ENCODE data around the gene TMEM182. TPM values are rescaled to one million over a fixed set of nuclear protein-coding genes. Genes with fewer than 3 reads are reported as not detected.
A peak's percentile ranks its signal among the peaks of the same experiment; 100 is the strongest.

Gene TMEM182
- total RNA-seq, 4 donors from 2014 or later, result under 0.01 to 3.5 (median 0.86) TPM

DNA sequence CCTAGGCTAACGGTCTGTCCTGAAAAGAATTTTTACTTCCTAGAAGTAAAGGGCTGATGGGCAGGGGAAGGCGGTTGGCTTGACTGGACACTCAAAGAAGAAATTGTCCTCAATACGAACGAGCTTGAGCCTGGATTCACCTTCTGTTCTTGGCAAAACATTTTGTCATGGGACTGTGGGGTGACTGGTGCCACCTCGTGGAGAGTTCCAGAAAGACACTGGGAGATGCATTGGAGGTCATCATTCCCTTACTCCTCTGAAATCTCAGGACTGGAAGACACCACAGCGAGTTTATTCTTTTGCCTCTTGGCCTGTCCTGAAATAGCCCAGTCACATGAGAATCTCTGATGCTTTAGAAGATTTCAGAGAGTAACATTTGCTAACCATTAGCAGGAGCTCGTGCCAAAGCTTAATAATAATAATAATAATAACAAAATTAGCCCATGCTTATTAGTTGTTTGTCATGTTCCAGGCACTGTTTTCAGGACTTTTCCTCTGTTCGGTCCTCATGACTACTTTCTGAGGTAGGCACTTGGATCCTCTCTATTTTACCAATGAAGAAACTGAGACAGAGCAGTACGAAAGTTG lies 44.5 kb downstream of the TMEM182 start:
- Histone ChIP-seq H3K36me3 (no peaks in the 10 kb centered on the region), H3K4me3 (no peak overlapping the region), H3K9me3 (no peaks in the 10 kb centered on the region), H3K27ac (no peak overlapping the region), H3K27me3 (no peaks in the 10 kb centered on the region), H3K4me1 (no peaks in the 10 kb centered on the region)
- intact Hi-C loops (cut with DNase I; ENCODE audit: low total_unique reads), result no loop called here
- TF ChIP-seq POLR2A (IDR thresholded peaks at IDR 0.05), result no peak
- TF ChIP-seq, protein P1, sequence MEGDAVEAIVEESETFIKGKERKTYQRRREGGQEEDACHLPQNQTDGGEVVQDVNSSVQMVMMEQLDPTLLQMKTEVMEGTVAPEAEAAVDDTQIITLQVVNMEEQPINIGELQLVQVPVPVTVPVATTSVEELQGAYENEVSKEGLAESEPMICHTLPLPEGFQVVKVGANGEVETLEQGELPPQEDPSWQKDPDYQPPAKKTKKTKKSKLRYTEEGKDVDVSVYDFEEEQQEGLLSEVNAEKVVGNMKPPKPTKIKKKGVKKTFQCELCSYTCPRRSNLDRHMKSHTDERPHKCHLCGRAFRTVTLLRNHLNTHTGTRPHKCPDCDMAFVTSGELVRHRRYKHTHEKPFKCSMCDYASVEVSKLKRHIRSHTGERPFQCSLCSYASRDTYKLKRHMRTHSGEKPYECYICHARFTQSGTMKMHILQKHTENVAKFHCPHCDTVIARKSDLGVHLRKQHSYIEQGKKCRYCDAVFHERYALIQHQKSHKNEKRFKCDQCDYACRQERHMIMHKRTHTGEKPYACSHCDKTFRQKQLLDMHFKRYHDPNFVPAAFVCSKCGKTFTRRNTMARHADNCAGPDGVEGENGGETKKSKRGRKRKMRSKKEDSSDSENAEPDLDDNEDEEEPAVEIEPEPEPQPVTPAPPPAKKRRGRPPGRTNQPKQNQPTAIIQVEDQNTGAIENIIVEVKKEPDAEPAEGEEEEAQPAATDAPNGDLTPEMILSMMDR (IDR thresholded peaks at IDR 0.05), result peak in 3 of 4 experiments; percentile 35 to 48 (median 40)
- DNase-seq, result peak; percentile 16 to 48

- Histone ChIP-seq H3K36me3 (no peaks in the 10 kb centered on the region), H3K27me3 (no peaks in the 10 kb centered on the region), H3K4me3 (no peak overlapping the region), H3K9me3 (no peaks in the 10 kb centered on the region), H3K27ac (no peak overlapping the region), H3K4me1 (no peaks in the 10 kb centered on the region)
- TF ChIP-seq, protein P1 (IDR thresholded peaks at IDR 0.05), result no peak
- TF ChIP-seq POLR2A (IDR thresholded peaks at IDR 0.05), result no peak
- DNase-seq, result no peak
- intact Hi-C loops (cut with DNase I; ENCODE audit: low total_unique reads), result no loop called here
Measured at GRCh38 chr2:102809291-102810189, 47.7 kb downstream of the TMEM182 start.

- Histone ChIP-seq H3K36me3 (no peaks in the 10 kb centered on the region), H3K27me3 (no peaks in the 10 kb centered on the region), H3K4me1 (no peaks in the 10 kb centered on the region), H3K9me3 (no peaks in the 10 kb centered on the region), H3K4me3 (no peak overlapping the region), H3K27ac (no peak overlapping the region)
- TF ChIP-seq, protein P1 (IDR thresholded peaks at IDR 0.05), result no peak
- TF ChIP-seq POLR2A (IDR thresholded peaks at IDR 0.05), result no peak
- DNase-seq, result no peak
- intact Hi-C loops (cut with DNase I; ENCODE audit: low total_unique reads), result no loop called here
Measured at GRCh38 chr2:102815285-102815684, 53.5 kb downstream of the TMEM182 start.

- DNase-seq, result no peak
- no peaks in the 10 kb centered on the region for H3K4me1 ChIP-seq
- no peak overlapping the region for H3K4me3 ChIP-seq
- H3K27ac ChIP-seq, result no peak overlapping the region
- intact Hi-C loops (cut with DNase I; ENCODE audit: low total_unique reads), result no loop called here
- no peaks in the 10 kb centered on the region for H3K36me3 ChIP-seq
- TF ChIP-seq POLR2A (IDR thresholded peaks at IDR 0.05), result no peak
- TF ChIP-seq, protein P1 (IDR thresholded peaks at IDR 0.05), result no peak
- no peaks in the 10 kb centered on the region for H3K9me3 ChIP-seq
- no peaks in the 10 kb centered on the region for H3K27me3 ChIP-seq
Measured at GRCh38 chr2:102826904-102827303, 65.1 kb downstream of the TMEM182 start.

DNA sequence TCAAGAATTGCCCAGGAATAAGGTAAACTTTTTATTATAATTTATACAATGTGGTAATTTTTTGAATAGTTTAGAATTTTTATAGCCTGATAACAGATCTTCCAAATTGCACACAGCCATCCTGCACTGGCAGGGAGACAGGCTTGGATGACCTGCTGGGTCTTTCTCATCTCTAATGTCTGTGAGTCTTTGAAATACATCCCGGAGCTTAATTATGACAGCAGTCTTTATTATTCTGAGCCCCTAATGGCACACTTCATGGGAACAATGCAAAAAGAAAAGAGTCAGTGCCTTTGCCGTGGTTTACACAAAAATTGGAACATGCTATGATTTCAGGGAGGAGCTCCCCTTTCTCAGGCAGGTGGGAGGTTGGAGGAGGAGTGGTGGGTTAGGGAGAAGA lies 71.0 kb downstream of the TMEM182 start:
- no peaks in the 10 kb centered on the region for H3K4me1 ChIP-seq
- intact Hi-C loops (cut with DNase I; ENCODE audit: low total_unique reads), result no loop called here
- H3K9me3 ChIP-seq, result no peaks in the 10 kb centered on the region
- no peak for DNase-seq
- no peaks in the 10 kb centered on the region for H3K27me3 ChIP-seq
- TF ChIP-seq POLR2A (IDR thresholded peaks at IDR 0.05), result no peak
- TF ChIP-seq, protein P1 (IDR thresholded peaks at IDR 0.05), result no peak
- no peak overlapping the region for H3K27ac ChIP-seq
- no peaks in the 10 kb centered on the region for H3K36me3 ChIP-seq
- no peak overlapping the region for H3K4me3 ChIP-seq

Measured in uterus (tissue), 4 donors.